DND-41 (cell line): ENCODE data around the gene WNK2.

ENCODE experiments used
- CTCF ChIP-seq: IDR thresholded peaks from 2 replicates; pipeline ENCODE4 v1.5.1; 2012; ENCODE audit warnings: borderline replicate concordance, low read length, moderate library complexity, mild to moderate bottlenecking; ENCODE audit not compliant: poor library complexity, severe bottlenecking; ENCODE audit errors: extremely low read depth
- EZH2 ChIP-seq: IDR thresholded peaks from 3 replicates; pipeline ENCODE4 v1.6.1; 2012; ENCODE audit warnings: borderline replicate concordance, low read depth, mild to moderate bottlenecking, moderate library complexity, low read length, inconsistent platforms; ENCODE audit not compliant: severe bottlenecking

DNA sequence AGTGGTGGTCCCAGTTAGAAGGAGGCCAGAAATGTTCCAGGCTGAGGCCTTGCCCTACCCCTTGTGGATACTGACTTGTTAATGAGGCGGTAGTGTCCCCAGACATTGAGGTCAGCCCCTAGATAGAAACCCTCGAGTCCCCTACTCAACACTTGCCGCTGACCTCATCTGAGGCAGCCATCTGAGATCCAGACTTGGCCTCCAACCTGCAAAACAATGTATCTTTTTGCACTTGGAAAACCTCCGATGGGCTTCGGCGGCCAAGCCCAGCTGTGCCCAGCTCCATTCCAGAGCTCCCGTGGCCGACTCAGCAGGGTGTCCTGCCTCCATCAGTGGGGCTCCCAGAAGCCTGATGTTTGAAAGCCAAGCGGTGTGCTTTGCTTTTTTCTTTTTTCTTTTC is 122.1 kb downstream of the WNK2 start:
- TF ChIP-seq CTCF (no peak), EZH2 (no peak)
